Measurements from ENCODE around the gene CCDC6.

The CCDC6 gene

GRCh38 chr10:59843748-59844147, 62.6 kb downstream of the CCDC6 start:
- DNase-seq: no peak

- no peak for DNase-seq
Measured at GRCh38 chr10:59839576-59839975, 66.8 kb downstream of the CCDC6 start.

- no peak for DNase-seq
Measured at GRCh38 chr10:59838085-59838789, 68.1 kb downstream of the CCDC6 start.

- DNase-seq: no peak
Measured at GRCh38 chr10:59833810-59834209, 72.5 kb downstream of the CCDC6 start.

GRCh38 chr10:59832506-59832905, 73.8 kb downstream of the CCDC6 start:
- DNase-seq: no peak

GRCh38 chr10:59831658-59832503, 74.5 kb downstream of the CCDC6 start:
- DNase-seq: no peak

- DNase-seq: peak; percentile 72
Measured at GRCh38 chr10:59830601-59831259, 75.6 kb downstream of the CCDC6 start.

- DNase-seq: no peak
Measured at GRCh38 chr10:59829601-59830000, 76.8 kb downstream of the CCDC6 start.

- DNase-seq: no peak
Measured at GRCh38 chr10:59829024-59829423, 77.3 kb downstream of the CCDC6 start.

- no peak for DNase-seq
Measured at GRCh38 chr10:59825932-59826331, 80.4 kb downstream of the CCDC6 start.

- no peak for DNase-seq
Measured at GRCh38 chr10:59823751-59824150, 82.6 kb downstream of the CCDC6 start.

- DNase-seq: no peak
Measured at GRCh38 chr10:59823111-59823510, 83.2 kb downstream of the CCDC6 start.

GRCh38 chr10:59820471-59820870, 85.9 kb downstream of the CCDC6 start:
- DNase-seq: no peak

- DNase-seq: no peak
Measured at GRCh38 chr10:59819683-59820082, 86.7 kb downstream of the CCDC6 start.

- DNase-seq: no peak
Measured at GRCh38 chr10:59819265-59819664, 87.1 kb downstream of the CCDC6 start.

GRCh38 chr10:59817773-59818172, 88.6 kb downstream of the CCDC6 start:
- DNase-seq: no peak

GRCh38 chr10:59814878-59815277, 91.5 kb downstream of the CCDC6 start:
- DNase-seq: no peak

- no peak for DNase-seq
Measured at GRCh38 chr10:59812519-59813122, 93.7 kb downstream of the CCDC6 start.

- DNase-seq: no peak
Measured at GRCh38 chr10:59809644-59809974, 96.7 kb downstream of the CCDC6 start.

- peak; percentile 84 for DNase-seq
Measured at GRCh38 chr10:59808896-59809643, 97.3 kb downstream of the CCDC6 start.

- DNase-seq: no peak
Measured at GRCh38 chr10:59807629-59808620, 98.4 kb downstream of the CCDC6 start.
